ENCODE data around the gene CAND2.

Gene CAND2

DNA sequence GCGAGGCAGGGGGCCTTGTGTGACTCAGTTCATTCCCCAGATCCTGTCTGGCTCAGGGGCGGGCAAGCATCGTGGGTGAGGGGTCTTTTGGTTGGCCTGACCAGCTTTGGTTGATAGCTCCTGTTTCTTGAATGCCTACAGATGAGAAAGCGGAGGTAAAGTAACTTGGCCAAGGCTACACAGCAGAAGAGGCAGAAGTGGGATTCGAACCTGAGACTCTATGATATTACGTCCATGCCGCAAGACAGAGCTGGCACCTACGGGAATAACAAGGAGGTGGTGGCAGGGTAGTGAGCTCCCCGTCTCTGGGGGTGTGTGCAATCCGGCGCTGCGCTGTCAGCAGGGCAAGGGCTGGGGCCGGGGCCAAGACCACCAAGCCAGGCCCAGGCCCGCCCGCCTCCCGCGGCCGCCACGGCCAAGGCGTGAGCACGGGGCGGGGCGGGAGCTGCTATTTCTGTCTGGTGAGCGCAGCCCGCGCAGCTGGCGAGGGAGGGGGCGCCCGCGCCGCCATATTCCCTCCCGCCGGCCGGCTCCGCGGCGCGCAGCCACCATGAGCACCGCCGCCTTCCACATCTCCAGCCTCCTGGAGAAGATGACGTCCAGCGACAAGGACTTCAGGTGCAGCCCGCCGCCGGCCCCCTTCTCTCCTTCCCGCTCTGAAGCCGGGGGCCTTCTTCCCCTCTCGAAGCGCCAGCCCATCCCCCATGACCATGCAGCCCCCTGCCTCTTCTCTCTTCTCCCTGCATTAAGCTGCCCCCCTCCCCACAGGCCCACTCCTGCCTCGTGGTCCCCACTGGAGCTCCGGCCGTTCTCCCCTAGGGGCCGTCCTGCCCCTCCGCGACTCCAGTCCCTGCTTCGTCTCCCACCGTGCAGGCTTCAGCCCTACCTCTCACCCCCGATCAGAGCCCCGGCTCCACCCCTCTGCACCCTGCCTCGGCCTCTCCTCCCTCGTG is at the start of gene CAND2:
TSS of gene CAND2 (plus strand) at position 510 of the 953 bp plus-strand sequence. CDS start at position 551, 41 bp downstream.
- peak; percentile 11 to 19 for DNase-seq (ENCODE audit: low read depth in 2 of 2)

DNA sequence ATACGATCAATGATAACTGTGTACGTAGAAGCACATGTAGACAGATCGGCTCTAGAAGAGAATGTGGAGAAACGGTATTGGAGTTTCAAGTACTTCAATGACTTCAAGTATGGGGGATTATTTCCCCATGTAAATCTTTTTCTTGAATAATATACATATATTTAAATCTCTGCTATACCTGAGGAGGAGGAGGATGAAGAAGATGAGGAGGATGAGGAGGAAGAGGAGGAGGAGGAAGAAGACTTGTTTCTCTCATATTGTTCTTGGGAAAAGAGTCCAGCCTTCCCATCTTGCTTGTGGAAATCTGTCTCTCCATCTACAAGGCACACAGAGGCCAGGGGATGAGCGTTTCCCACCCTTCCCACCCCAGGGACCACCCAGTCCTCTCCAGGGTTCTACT is 48.0 kb upstream of the CAND2 start:
- no peak for DNase-seq (ENCODE audit: low read depth in 2 of 2)

- DNase-seq (ENCODE audit: low read depth in 2 of 2) = peak; percentile 54 to 61
These were observed 46.3 kb upstream of the CAND2 start for GRCh38 chr3:12750223-12750622.

DNA sequence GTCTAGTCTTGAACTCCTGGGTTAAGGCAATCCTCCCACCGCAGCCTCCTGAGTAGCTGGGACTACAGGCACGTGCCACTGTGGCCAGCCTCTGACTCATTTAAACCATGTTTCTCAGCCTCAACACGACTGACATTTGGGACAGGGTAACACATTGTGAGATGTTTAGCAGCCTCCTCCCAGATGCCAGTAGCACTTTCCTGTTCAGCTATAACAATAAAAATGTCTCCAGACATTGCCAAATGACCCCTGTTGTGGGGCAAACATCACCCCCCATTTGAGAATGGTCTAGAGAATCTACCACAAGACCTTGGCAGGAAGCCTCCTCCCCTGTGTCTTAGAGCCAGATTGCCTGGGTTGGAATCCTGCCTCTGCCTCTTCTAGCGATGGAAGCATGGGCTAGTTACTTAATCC is 45.8 kb upstream of the CAND2 start:
- DNase-seq (ENCODE audit: low read depth in 2 of 2) = peak; percentile 33 to 36

DNA sequence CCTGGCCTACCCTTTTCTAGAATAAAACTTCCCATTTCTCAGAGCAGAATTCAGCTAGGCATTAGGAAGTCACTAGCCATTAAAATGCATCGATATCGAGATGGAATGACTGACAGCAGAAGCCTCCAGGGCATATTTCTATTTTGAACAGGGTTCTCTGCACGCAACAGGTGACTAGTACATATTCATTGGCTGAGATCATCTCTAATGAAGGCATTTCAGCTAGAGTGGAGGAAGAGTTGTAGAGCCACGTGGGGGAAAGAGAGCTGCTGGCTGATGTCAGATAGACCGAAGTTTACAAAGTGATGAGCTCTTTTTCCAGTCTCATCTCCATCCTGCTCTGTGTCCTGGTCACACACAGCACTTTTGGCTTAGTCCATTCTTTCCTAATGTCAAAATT is 44.9 kb upstream of the CAND2 start:
- no peak for DNase-seq (ENCODE audit: low read depth in 2 of 2)

- DNase-seq (ENCODE audit: low read depth in 2 of 2) = no peak
These were observed 44.4 kb upstream of the CAND2 start for GRCh38 chr3:12752102-12752501.

- DNase-seq (ENCODE audit: low read depth in 2 of 2) = no peak
These were observed 43.7 kb upstream of the CAND2 start for GRCh38 chr3:12752809-12753208.

DNA sequence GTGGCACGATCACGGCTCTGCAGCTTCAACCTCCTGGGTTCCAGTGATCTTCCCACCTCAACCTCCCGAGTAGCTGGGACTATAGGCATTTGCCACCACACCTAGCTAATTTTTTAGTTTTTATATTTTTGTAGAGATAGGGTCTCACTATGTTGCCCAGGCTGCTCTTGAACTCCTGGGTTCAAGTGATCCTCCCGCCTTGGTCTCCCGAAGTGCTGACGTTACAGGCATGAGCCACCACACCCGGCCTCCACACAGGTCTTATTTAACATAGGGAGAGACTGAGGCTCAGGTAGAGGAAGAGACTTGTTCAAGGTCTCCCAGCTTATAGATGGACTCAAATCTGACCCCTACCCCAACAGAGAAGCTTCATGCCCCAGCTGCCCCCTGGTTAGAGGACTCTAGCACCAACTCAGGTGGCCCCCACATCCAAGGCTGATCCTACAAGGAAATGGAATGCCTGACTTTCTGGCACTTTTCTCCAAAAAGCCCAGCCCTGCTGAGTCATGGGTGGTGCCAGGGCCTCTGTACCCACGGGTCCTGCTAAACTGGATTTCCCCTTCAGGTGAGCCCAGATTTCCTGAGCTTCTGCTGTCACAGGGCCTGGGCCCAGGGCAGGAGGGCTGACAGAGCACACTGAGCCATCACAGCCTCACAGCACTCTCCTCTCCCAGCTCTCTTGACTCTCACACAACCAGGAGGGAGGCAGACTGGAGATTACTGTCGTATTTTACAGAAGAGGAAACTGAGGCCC is 43.0 kb upstream of the CAND2 start:
- no peak for DNase-seq (ENCODE audit: low read depth in 2 of 2)

DNA sequence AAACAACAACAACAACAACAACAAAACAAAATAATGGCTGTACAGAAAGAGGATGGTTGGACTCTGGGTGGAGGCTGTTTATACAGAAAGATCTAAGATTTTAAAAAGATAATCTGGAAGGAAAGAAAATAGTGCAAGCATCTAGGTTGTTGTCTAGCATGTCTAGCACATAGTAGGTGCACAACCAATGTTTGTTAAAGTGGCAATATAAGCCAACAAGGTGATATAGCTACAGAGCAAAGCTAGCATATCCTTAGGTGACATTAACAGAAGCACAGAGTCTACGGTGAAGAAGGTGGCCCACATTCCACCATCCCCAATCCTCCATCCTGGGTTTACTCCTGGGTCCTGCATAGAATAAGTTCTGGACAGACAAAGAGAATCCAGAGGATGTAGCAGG is 42.2 kb upstream of the CAND2 start:
- no peak for DNase-seq (ENCODE audit: low read depth in 2 of 2)

DNA sequence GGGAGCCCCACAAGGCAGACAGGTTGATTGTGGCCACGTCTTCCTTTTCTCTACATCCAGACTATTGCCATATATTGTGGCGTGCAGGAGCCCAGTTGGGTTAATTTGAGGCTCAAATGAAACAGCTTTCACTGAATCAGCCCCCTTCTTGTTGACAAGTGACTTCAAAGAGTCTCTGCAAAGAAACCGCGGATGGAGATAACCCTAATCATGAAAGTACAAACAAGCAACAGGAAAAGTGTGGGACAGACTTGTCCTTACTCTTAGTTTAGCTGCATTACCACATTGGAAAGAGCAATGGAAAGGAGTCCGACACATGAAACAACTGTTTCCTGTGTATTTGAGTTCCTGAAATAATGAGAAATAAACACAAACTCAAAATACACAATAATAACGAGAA is 40.7 kb upstream of the CAND2 start:
- DNase-seq (ENCODE audit: low read depth in 2 of 2) = no peak

DNA sequence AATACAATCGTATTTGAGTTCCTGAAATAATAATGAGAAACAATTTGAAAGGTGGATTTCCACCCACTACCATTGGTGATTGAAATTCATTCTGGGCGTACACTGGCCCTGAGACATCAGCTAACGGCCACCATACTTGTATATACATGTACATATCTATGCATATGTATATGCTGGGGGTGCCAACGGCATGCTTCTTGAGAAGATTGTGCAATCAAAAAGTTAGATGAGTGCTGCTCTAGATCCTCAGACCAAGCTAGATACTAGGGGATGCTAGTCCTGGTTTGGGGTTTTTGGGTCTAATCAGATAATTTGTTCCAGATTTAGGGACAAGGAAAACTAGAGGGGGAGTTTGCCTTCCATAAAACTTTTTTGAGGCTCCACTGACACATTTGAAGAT is 40.3 kb upstream of the CAND2 start:
- no peak for DNase-seq (ENCODE audit: low read depth in 2 of 2)

DNA sequence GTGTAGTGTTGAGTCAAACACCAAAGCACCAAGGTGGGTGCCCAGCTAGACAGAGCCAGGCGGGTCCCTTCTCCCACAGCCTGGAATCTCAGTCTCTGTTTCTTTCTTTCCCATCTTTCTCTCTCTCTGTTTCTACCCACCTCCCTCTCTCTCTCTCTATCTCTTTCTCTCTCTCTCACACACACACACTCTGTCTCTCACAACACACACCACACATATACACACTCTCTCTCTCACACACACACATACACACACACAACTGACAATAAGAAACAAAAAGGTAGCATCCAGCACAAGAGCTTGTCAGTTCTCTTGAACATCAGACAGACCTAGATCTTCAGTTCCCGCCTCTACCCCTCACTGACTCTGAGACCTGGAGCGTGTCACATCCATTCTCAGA is 39.8 kb upstream of the CAND2 start:
- DNase-seq (ENCODE audit: low read depth in 2 of 2) = no peak

- DNase-seq (ENCODE audit: low read depth in 2 of 2) = peak; percentile 13 to 21
These were observed 38.3 kb upstream of the CAND2 start for GRCh38 chr3:12758025-12758781.

GRCh38 chr3:12759097-12759679 is 37.3 kb upstream of the CAND2 start, which contains the start of gene TMEM40:
Gene TMEM40, minus strand, starts transcription at chr3:12759259. Its CDS starts 9,427 bp downstream, at chr3:12749832.
- DNase-seq (ENCODE audit: low read depth in 2 of 2) = no peak

DNA sequence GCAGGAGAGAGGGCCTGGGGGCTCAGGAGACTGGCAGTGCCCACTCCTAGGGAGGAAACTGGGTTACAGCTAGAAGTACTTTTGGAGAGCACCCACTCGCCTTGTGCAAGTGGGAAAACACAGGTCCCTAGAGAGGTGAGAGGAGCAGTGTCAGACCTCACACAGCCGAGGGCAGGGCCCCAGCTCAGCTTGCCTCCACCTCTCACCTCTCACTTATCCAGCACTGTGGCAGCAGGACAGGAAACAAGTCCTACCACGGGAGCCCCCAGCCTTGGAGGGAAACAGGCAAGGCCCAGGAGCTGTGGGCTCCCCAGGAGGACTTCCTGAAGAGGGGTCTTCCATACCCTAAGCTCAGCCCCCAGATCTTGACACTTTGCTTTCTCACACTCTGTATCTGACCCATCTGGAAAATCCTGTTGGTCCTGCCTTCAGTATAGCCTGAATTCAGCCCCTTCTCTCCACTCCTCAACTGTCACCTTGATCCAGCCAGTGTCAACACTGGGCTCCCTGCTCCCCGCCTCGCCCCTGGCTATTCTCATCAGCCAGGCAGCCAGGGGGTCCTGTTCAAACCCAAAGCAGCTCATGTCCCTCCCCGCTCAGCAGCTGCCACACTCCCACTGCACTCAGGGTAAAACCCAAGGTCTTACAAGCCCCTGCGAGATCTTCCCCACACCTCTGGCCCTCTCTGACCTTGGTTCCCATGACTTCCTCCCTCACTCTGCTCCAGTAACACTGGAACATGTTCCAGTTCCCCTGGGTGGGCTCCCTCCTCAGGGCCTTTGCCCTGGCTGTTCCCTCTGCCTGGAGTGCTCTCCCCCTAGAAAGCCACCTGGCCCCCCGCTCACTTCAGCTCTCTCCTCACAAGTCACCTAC is 36.6 kb upstream of the CAND2 start:
- DNase-seq (ENCODE audit: low read depth in 2 of 2) = no peak

DNA sequence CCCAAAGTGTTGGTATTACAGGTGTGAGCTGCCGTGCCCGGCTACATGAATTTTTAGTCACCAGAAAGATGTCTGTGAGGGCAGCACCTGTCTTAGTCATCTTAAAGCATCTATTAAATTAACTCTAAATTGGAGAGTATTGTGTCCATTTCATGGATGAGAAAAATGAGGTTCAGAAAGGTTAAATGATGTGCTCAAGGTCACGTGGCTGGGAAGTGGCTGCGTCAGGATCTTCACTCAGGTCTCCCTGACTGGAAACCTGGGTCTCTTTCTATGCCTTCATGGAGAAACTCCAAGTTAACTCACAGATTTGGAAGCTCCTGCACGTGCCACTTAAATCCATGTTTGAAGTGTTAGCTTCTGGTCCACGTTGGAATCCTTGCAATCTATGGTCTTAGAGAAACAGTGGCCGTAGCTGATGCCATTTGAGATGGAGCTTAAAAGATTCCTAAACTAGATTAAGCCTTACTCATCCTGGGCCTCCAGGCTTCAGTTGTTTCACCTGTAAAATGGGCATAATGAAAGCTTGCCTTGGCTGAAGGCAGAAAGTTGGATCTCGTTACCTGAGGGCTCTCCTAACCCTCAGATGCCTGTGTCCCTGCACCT is 32.2 kb upstream of the CAND2 start:
- no peak for DNase-seq (ENCODE audit: low read depth in 2 of 2)

GRCh38 chr3:12766541-12766940 is 29.9 kb upstream of the CAND2 start:
- no peak for DNase-seq (ENCODE audit: low read depth in 2 of 2)

DNA sequence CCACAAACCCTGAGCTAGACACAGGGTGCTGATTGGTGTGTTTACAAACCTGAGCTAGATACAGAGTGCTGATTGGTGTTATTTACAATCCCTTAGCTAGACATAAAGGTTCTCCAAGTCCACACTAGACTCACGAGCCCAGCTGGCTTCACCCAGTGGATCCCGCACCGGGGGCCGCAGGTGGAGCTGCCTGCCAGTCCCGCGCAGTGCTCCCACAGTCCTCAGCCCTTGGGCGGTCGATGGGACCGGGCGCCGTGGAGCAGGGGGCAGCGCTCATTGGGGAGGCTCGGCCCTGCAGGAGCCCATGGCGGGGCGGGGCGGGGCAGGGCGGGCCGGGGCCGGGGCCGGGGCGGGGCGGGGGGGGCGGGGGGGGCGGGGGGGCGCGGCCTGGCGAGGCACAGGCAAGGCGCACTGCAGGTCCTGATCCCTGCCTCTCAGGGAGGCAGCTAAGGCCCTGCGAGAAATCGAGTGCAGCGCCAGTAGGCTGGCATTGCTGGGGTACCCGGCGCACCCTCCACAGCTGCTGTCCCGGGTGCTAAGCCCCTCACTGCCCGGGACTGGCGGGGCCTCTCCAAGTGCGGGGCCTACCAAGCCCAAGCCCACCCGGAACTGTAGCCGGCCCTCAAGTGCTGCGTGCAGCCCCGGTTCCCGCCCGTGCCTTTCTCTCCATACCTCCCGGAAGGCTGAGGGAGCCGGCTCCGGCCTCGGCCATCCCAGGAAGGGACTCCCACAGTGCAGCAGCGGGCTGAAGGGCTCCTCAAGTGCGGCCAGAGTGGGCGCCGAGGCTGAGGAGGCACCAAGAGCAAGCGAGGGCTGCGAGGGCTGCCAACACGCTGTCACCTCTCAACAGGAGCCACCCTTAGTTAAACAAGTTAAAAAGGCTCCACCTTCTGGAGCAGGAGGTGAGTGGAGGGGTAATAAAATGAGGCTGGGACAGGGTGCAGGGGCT is 27.6 kb upstream of the CAND2 start:
- DNase-seq (ENCODE audit: low read depth in 2 of 2) = no peak

- no peak for DNase-seq (ENCODE audit: low read depth in 2 of 2)
These were observed 26.7 kb upstream of the CAND2 start for GRCh38 chr3:12769761-12770160.
